ENCODE measurements around the gene CGB5.
"Not testable (repeated sequence)": the region's sequence is repeated elsewhere in the genome, so short reads cannot be mapped to it uniquely, and the experiment has no call there.

The CGB5 gene

GRCh38 chr19:49025599-49025998, 18.0 kb upstream of the CGB5 start:
- H3K4me3 ChIP-seq (ENCODE audit: low read length); H3K9me3 ChIP-seq (ENCODE audit: control insufficient read depth, low read length); H3K4me1 ChIP-seq (ENCODE audit: control insufficient read depth, insufficient read depth, low read length); H3K9ac ChIP-seq (ENCODE audit: low read length); H3K36me3 ChIP-seq (ENCODE audit: control insufficient read depth, insufficient read depth, low read length): not testable (repeated sequence)
- H3K27me3 ChIP-seq (ENCODE audit: control insufficient read depth, insufficient read depth, low read length) = peaks cover 12% of the 10 kb centered on the region

GRCh38 chr19:49028686-49029085, 15.0 kb upstream of the CGB5 start:
- not testable (repeated sequence) for H3K4me3 ChIP-seq (ENCODE audit: low read length); H3K9ac ChIP-seq (ENCODE audit: low read length); H3K36me3 ChIP-seq (ENCODE audit: control insufficient read depth, insufficient read depth, low read length); H3K9me3 ChIP-seq (ENCODE audit: control insufficient read depth, low read length); H3K27me3 ChIP-seq (ENCODE audit: control insufficient read depth, insufficient read depth, low read length); H3K4me1 ChIP-seq (ENCODE audit: control insufficient read depth, insufficient read depth, low read length)

- not testable (repeated sequence) for H3K36me3 ChIP-seq (ENCODE audit: control insufficient read depth, insufficient read depth, low read length); H3K4me1 ChIP-seq (ENCODE audit: control insufficient read depth, insufficient read depth, low read length); H3K9ac ChIP-seq (ENCODE audit: low read length); H3K9me3 ChIP-seq (ENCODE audit: control insufficient read depth, low read length); H3K4me3 ChIP-seq (ENCODE audit: low read length); H3K27me3 ChIP-seq (ENCODE audit: control insufficient read depth, insufficient read depth, low read length)
These were observed 13.9 kb upstream of the CGB5 start for GRCh38 chr19:49029749-49030148.

GRCh38 chr19:49030323-49030722, 13.3 kb upstream of the CGB5 start:
- not testable (repeated sequence) for H3K9ac ChIP-seq (ENCODE audit: low read length); H3K9me3 ChIP-seq (ENCODE audit: control insufficient read depth, low read length); H3K4me3 ChIP-seq (ENCODE audit: low read length); H3K36me3 ChIP-seq (ENCODE audit: control insufficient read depth, insufficient read depth, low read length); H3K4me1 ChIP-seq (ENCODE audit: control insufficient read depth, insufficient read depth, low read length); H3K27me3 ChIP-seq (ENCODE audit: control insufficient read depth, insufficient read depth, low read length)

GRCh38 chr19:49031642-49032301, 11.9 kb upstream of the CGB5 start, which contains the start of gene CGB2:
Gene CGB2 (plus strand): TSS chr19:49031890. CDS start chr19:49032096, 206 bp downstream.
- H3K27me3 ChIP-seq (ENCODE audit: control insufficient read depth, insufficient read depth, low read length) = not testable (repeated sequence)

GRCh38 chr19:49036815-49037214, 6.8 kb upstream of the CGB5 start, which contains the start of gene CGB1:
Gene CGB1 (minus strand): TSS chr19:49036895. CDS start chr19:49036711, 184 bp downstream.
- H3K27me3 ChIP-seq (ENCODE audit: control insufficient read depth, insufficient read depth, low read length); H3K36me3 ChIP-seq (ENCODE audit: control insufficient read depth, insufficient read depth, low read length); H3K4me3 ChIP-seq (ENCODE audit: low read length): not testable (repeated sequence)

More at GRCh38 chr19:49031642-49032301, 11.9 kb upstream of the CGB5 start, which contains the start of gene CGB2:
- not testable (repeated sequence) for H3K4me1 ChIP-seq (ENCODE audit: control insufficient read depth, insufficient read depth, low read length); H3K4me3 ChIP-seq (ENCODE audit: low read length); H3K36me3 ChIP-seq (ENCODE audit: control insufficient read depth, insufficient read depth, low read length); H3K9ac ChIP-seq (ENCODE audit: low read length); H3K9me3 ChIP-seq (ENCODE audit: control insufficient read depth, low read length)

DNA sequence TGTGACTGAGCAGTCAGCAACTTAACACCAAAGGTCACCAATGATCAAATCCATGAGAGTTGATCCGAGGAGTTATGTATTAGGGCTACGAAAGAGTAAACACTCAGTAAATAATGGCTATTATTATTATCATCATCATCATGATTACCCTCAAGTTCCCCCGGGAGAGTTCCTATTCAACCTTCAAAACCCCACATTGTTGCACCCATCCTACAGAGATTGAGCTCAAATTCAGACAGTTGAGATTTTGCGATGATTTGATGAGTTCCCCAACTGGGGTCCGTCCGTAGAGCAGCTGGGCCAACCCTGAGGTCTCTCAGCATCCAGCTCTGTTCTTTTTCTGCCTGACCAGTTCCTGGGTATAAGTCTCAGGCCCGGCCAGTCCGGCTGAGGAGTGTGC, 5.5 kb upstream of the CGB5 start:
- H3K36me3 ChIP-seq (ENCODE audit: control insufficient read depth, insufficient read depth, low read length); H3K4me3 ChIP-seq (ENCODE audit: low read length); H3K4me1 ChIP-seq (ENCODE audit: control insufficient read depth, insufficient read depth, low read length); H3K9me3 ChIP-seq (ENCODE audit: control insufficient read depth, low read length); H3K27me3 ChIP-seq (ENCODE audit: control insufficient read depth, insufficient read depth, low read length); H3K9ac ChIP-seq (ENCODE audit: low read length): not testable (repeated sequence)

More at GRCh38 chr19:49036815-49037214, 6.8 kb upstream of the CGB5 start, which contains the start of gene CGB1:
- not testable (repeated sequence) for H3K4me1 ChIP-seq (ENCODE audit: control insufficient read depth, insufficient read depth, low read length); H3K9me3 ChIP-seq (ENCODE audit: control insufficient read depth, low read length); H3K9ac ChIP-seq (ENCODE audit: low read length)

DNA sequence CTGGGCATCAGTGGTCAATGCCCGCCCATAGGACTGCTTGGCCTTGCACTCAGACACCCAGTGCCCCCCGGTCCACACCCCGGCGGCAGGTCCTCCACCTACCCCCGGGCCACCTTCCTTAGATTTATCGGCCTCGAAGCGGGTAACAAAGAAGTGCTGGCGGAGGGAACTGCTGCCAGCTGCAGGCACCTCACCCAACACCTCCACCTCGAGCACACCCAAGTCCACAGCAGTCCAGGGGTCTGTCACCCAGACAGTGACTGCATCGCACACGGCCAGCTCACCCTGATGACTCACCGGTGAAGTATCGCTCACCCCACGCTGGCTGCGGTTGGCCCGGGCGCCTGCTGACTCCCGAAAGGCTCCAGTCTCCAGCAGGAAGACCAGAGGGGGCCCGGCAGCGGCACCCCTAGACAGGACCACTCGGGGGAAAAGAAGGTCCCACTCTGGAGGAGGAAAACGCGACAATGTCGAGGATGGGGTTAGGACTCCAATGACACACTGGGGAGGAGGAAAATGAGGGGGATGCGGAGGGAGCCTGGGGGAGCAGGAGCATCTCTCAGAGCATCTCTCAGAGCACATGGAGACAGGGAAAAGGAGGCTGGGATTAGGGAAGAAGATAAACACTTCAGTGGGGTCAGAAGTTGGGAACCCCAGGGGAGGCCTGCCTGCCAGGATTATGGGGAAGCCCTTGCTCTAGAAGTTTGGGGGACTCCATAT, 4.9 kb upstream of the CGB5 start:
- H3K4me1 ChIP-seq (ENCODE audit: control insufficient read depth, insufficient read depth, low read length); H3K36me3 ChIP-seq (ENCODE audit: control insufficient read depth, insufficient read depth, low read length); H3K9ac ChIP-seq (ENCODE audit: low read length); H3K27me3 ChIP-seq (ENCODE audit: control insufficient read depth, insufficient read depth, low read length); H3K4me3 ChIP-seq (ENCODE audit: low read length); H3K9me3 ChIP-seq (ENCODE audit: control insufficient read depth, low read length): not testable (repeated sequence)

- H3K9ac ChIP-seq (ENCODE audit: low read length); H3K36me3 ChIP-seq (ENCODE audit: control insufficient read depth, insufficient read depth, low read length); H3K4me3 ChIP-seq (ENCODE audit: low read length); H3K9me3 ChIP-seq (ENCODE audit: control insufficient read depth, low read length); H3K27me3 ChIP-seq (ENCODE audit: control insufficient read depth, insufficient read depth, low read length); H3K4me1 ChIP-seq (ENCODE audit: control insufficient read depth, insufficient read depth, low read length): not testable (repeated sequence)
These were observed 3.9 kb upstream of the CGB5 start for GRCh38 chr19:49039736-49040135.

- Histone ChIP-seq H3K4me1 (ENCODE audit: control insufficient read depth, insufficient read depth, low read length) (no peaks in the 10 kb centered on the region), H3K9me3 (ENCODE audit: control insufficient read depth, low read length) (no peaks in the 10 kb centered on the region), H3K4me3 (ENCODE audit: low read length) (no peak overlapping the region), H3K36me3 (ENCODE audit: control insufficient read depth, insufficient read depth, low read length) (no peaks in the 10 kb centered on the region), H3K27me3 (ENCODE audit: control insufficient read depth, insufficient read depth, low read length) (no peaks in the 10 kb centered on the region), H3K9ac (ENCODE audit: low read length) (no peak overlapping the region)
These were observed 1.5 kb upstream of the CGB5 start for GRCh38 chr19:49042177-49042576.

GRCh38 chr19:49042666-49043065, 982 bp upstream of the CGB5 start:
- not testable (repeated sequence) for H3K4me1 ChIP-seq (ENCODE audit: control insufficient read depth, insufficient read depth, low read length); H3K27me3 ChIP-seq (ENCODE audit: control insufficient read depth, insufficient read depth, low read length); H3K4me3 ChIP-seq (ENCODE audit: low read length); H3K9me3 ChIP-seq (ENCODE audit: control insufficient read depth, low read length); H3K9ac ChIP-seq (ENCODE audit: low read length); H3K36me3 ChIP-seq (ENCODE audit: control insufficient read depth, insufficient read depth, low read length)

GRCh38 chr19:49049011-49049410, 5.4 kb downstream of the CGB5 start, which contains the start of gene CGB8:
Gene CGB8 (minus strand): TSS chr19:49049111. CDS start chr19:49048739, 372 bp downstream.
- H3K9me3 ChIP-seq (ENCODE audit: control insufficient read depth, low read length); H3K9ac ChIP-seq (ENCODE audit: low read length); H3K4me1 ChIP-seq (ENCODE audit: control insufficient read depth, insufficient read depth, low read length); H3K4me3 ChIP-seq (ENCODE audit: low read length); H3K27me3 ChIP-seq (ENCODE audit: control insufficient read depth, insufficient read depth, low read length); H3K36me3 ChIP-seq (ENCODE audit: control insufficient read depth, insufficient read depth, low read length): not testable (repeated sequence)

Measured in mucosa of stomach (tissue), 1 donor.